GM19395 (cell line): Measurements from ENCODE around the gene FAM163B.

Source experiments
- ATAC-seq: cut with Tn5 transposase; IDR thresholded peaks from one replicate; pipeline ENCODE4 v1.9.1; 2021; ENCODE audit warnings: mild to moderate bottlenecking, moderate library complexity; ENCODE audit not compliant: unreplicated experiment

FAM163B gene

GRCh38 chr9:133553123-133553522, 56.1 kb downstream of the FAM163B start:
- ATAC-seq = no peak

GRCh38 chr9:133552236-133552635, 57.0 kb downstream of the FAM163B start:
- ATAC-seq = no peak

DNA sequence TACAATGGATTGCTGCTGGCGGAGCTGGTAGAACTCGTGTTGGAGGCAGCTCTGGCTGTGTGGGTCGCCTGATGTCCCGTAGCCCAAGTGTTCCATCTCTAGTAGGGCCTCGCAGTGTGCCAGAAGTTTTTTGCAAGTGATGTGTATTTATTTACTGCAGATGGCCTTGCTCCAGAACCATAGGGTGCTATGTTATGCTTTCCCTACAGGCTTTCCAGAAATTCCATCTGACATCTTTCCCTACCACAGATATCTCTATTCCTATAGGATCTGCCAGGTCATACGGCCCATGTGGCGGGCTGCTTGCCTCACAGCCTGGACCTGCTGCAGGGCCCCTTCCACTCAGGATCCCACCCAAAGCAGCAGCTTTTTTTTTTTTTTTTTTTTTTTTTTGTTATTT, 57.7 kb downstream of the FAM163B start:
- ATAC-seq = no peak

DNA sequence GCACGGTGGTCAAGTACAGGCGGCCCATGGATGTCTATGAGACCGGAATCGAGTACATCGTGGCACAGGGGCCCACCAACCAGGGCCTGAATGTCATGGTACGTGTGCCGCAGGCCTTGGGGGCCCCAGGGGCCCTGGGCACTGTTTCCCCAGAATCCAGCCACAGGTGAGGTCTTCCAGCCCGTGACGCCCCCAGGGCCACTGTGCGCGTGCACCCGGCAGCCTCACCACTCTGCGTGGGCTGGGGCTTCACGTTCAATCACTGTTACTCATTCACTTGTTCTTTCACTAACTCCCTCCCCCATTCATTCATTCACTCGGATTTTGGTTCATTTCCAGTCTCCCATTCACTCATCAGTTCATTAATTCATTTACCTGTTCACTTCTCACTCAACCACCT, 62.1 kb downstream of the FAM163B start:
- no peak for ATAC-seq

- ATAC-seq = no peak
Observed at GRCh38 chr9:133546287-133546680, 62.9 kb downstream of the FAM163B start.

DNA sequence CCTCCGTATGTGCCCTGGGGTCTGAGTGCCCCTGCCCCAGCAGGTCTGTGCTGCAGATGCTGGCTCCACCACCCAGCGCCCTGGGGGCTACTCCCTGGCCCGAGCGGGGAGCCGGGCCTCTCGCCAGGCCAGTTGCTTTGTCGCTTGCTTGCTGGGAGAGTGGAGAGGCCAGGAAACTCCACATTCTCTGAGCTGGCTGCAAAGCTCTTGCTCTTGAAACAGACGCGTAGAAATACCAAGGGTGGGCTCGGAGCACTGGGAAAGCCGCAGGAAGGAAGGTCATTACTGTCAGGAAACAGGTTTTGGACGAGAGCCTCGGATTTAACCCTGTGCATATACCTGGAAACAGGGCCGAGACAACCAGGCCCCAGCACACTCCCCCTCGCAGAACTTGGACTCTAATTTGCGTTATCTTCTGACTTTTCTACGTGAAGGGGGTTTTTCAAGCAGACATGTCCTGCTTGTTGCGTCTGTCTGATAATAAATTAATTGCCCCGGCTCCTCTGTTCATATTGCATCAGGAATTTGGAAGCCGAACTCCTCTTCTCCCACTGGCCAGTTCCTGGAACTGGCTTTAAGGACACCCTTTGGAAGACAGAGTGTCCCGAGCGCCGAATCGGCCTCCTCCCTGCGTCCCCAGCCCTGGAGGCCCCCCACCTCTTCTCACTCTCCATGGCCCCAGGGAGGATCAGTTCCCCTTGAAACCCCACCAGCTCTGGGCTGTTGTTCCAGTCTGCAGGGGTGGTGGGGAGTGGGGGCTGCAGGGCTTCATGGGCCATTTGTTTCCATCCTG, 63.5 kb downstream of the FAM163B start:
- no peak for ATAC-seq

DNA sequence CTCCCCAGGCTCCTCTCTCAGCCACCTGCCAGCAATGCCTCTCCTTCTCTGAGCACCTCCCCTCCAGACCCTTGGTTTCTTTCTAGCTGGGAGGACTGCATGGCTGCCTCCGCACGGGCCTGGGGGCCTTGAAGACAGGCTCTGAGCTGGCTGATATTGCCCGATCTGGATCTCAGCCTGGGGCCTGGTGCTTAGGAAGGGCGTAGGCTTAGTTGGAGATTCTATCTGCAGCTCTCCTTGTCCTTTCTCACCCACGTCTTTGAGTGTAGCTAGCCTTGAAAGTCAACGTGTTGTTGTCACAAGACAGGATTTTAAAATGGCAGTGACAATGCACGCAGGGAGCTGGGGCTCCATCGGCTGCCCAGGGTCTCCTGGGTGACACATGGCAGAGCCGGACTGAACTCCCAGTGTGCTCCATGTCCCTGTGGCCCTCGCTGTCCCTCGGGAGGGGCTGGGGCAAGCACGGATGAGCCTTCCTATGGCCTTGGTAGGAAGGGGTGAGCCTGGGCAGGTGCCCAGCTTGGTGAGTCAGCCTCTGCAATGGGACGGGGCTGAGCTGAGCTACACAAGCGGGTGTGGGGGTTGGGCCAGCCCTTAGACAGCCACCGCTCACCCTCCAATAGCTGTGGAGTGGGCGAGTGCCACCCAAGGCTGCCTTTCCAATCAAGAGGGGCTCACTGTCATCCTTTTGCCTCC, 65.3 kb downstream of the FAM163B start:
- ATAC-seq = no peak

GRCh38 chr9:133542002-133542401, 67.2 kb downstream of the FAM163B start:
- no peak for ATAC-seq

GRCh38 chr9:133540698-133541025, 68.5 kb downstream of the FAM163B start:
- ATAC-seq = no peak

GRCh38 chr9:133539991-133540697, 69.0 kb downstream of the FAM163B start:
- no peak for ATAC-seq

DNA sequence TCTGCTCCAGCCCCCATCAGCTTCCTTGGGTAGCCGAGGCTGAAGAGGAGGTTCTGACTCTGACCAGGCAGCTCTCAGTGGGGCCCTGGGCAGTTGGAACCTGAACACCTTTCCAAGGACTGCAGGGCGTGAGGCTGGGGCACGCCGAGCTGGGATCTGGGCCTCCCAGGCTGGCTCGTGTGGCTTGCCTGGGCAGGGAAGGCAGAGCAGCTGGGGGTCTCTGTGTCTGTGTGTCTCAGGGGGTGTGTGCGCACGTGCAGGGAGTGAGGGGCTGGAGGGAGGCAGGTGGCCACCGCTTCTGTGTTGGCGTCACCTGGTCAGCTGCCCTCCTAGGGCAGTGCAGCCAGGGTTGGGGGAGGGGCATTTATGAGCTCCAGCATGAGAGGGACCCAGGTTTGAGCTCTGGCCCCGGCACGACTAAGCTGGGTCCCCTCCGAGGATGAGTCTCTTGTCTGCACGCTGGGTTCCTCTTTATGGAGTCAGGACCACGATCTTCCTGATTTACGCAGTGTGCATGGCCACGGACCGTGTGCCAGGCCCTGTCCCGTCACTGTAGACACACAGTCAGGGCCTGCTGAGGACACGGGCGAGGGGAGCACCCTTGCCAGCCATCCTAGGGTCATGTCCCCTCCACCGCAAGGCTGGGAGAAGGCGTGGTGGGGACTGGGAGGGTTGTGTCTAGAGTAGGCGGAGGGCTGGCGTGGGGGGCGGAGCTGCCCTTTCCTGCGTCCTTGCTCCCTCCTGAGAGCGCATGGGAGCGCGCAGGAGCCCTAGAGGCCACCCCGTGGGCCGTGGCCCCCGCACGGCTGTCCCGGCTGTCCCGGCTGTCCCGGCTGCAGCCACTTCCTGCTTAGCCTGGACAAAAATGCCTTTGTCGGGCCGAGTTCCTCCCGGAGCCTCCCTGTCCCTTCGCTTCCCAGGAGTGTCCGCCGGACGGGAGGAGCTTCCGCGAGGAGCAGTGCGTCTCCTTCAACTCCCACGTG, 70.0 kb downstream of the FAM163B start:
- no peak for ATAC-seq

DNA sequence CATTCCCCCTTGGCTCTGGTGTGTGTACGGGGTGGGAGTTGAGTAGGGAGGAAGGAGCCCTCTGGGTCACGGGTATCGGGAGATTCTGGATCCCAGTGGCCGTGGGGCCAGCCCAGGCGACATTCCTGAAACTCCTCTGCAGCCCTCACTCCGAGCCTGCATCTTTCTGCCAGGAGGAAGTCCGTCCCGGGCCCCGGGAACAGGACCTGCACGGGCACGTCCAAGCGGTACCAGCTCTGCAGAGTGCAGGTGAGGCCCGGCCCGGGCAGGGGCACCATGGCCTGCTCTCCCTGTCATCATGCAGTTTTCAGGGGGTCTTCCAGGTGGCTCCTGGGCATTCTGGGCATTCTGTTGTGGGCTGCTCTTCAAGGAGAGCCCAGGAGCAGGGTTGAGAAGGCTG, 71.0 kb downstream of the FAM163B start:
- no peak for ATAC-seq

- no peak for ATAC-seq
Observed at GRCh38 chr9:133537257-133537656, 71.9 kb downstream of the FAM163B start.

DNA sequence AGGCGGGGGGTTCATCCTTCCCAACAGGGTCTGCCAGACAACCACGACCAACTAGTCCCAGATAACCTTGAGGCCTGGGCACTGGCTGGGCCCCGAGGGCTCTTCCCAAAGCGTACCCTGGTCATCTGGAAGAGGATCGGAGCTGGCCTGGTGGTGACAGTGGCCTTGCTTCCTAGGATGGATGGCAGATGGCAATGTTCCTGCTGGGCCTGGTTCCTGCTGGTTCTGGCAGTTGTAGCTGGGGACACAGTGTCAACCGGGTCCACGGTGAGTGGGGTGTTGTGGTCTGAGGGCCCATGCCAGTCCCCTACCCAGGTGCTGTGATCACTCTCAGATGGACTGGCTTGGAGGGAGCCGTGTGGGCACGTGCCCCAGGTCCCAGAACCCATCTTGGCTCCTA, 72.7 kb downstream of the FAM163B start:
- no peak for ATAC-seq

- ATAC-seq = no peak
Observed at GRCh38 chr9:133536080-133536479, 73.1 kb downstream of the FAM163B start.

DNA sequence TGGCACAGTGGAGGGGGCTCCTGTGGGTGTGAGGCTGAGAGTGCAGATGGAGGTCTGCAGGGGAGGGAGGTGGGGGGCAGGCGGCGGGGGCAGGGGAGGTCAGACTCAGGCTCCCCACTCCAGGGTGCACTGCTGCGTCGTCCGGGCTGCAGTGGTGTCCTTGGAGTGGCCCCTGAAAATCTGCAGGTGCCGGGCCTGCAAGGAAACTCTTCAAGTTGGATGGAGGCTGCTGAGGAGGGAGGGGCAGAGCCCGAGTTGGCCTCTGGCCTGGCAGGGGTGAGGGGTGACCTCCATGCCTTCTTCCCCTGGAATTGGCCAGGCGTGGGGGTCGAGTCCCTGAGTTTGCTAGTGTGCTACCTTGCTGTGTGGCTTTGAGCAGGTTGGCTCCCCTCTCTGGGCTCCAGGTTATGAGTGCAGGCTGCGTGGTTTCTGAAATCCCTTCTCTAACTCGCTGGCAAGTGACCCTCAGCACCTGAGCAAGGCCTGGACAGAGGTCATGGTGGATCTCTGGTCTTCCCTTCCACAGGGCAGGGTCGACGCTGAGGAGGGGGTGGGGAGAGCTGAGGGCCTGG, 73.8 kb downstream of the FAM163B start:
- no peak for ATAC-seq

- no peak for ATAC-seq
Observed at GRCh38 chr9:133534346-133535291, 74.6 kb downstream of the FAM163B start, which contains the start of gene ADAMTSL2. ADAMTSL2 (plus strand) TSS chr9:133534704; CDS start chr9:133536713, 2,009 bp downstream.

GRCh38 chr9:133533857-133534256, 75.3 kb downstream of the FAM163B start:
- ATAC-seq = no peak
